Stimulated activated effector memory CD8-positive, alpha-beta T cell treated with anti-CD3 and anti-CD28 coated beads, Interleukin-12 subunit alpha, Interleukin-12 subunit beta, amount 100 ng/mL, for 72 hours (primary cell): ENCODE measurements around the gene ARMCX4.

Source experiments
- ATAC-seq: fragments of 150-1000 bp; cut with Tn5 transposase; 2 replicates; pipeline ENCODE4 v1.10.0; 2021
- DNase-seq, 2 donors: peaks; one replicate each; pipeline ENCODE4 v3.0.0; 2021 to 2022; ENCODE audit warnings: low spot score in 2 of 2
- H3K27ac Mint-ChIP-seq: one replicate; pipeline ENCODE4 v1.8.0; 2022; ENCODE audit warnings: mild to moderate bottlenecking, mixed read lengths
- H3K36me3 Mint-ChIP-seq: one replicate; pipeline ENCODE4 v1.8.0; 2022; ENCODE audit warnings: mild to moderate bottlenecking, mixed read lengths
- H3K4me1 Mint-ChIP-seq: one replicate; pipeline ENCODE4 v1.8.0; 2022; ENCODE audit warnings: mixed read lengths
- H3K4me3 Mint-ChIP-seq: one replicate; pipeline ENCODE4 v1.8.0; 2022; ENCODE audit warnings: mild to moderate bottlenecking, mixed read lengths
- H3K9me3 Mint-ChIP-seq: one replicate; pipeline ENCODE4 v1.8.0; 2022; ENCODE audit warnings: mixed read lengths

The ARMCX4 gene

DNA sequence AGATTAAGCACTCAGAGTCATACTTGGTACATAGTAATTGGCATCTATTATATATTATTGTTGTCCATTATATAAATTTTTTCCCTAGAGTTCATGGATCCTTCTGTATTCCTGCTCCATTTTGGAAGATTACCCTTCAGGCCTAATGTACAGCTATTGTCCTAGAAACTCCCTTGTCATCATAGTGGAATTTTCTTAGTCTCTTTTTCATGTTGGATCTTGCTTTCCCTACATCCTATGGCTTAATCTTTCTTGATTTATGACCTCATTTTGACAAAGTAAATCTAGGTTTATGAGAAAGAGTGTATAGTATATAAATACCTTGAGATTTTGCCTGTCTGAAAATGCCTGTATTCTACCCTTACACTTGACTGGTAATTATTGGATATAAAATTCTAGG, 22.1 kb downstream of the ARMCX4 start:
- no peaks in the 10 kb centered on the region for H3K4me1 Mint-ChIP-seq
- no peak overlapping the region for H3K27ac Mint-ChIP-seq
- no peak for ATAC-seq
- no peak for DNase-seq
- H3K36me3 Mint-ChIP-seq: no peaks in the 10 kb centered on the region
- H3K9me3 Mint-ChIP-seq: no peaks in the 10 kb centered on the region
- no peak overlapping the region for H3K4me3 Mint-ChIP-seq

DNA sequence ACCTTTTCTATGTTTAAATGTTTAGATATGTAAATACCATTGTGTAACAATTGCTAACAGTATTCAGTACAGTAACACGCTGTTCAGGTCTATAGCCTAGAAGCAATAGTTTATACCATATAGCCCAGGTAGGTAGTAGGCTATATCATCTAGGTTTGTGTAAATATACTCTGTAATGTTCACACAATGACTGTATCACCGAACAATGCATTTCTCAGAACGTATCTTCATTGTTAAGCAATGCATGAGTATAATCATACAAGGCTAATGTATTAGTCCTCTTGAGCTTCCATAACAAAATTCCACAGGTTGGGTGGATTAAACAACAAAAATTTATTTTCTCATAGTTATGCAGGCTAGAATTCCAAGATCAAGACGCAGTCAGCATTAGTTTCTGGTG, 22.7 kb downstream of the ARMCX4 start:
- ATAC-seq (no peak), DNase-seq (no peak)
- Mint-ChIP-seq H3K4me1 (no peaks in the 10 kb centered on the region), H3K9me3 (no peaks in the 10 kb centered on the region), H3K27ac (no peak overlapping the region), H3K36me3 (no peaks in the 10 kb centered on the region), H3K4me3 (no peak overlapping the region)

DNA sequence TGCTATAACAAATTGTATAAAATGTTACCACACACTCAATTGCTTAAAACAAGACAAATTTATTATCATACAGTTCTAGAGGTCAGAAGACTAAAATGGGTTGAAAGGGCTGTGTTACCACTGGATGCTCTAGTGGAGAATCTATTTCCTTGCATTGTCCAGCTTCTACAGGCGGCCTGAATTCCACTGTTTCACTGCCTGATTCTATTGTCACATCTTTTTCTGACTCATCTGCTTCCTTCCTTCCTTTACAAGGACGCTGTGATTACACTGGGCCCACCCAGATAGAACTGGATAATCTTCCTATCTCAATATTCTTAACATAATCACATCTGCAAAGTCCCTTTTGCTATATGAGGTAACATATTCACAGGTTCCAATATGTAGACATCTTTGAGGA, 45.7 kb downstream of the ARMCX4 start:
- Mint-ChIP-seq H3K27ac (no peak overlapping the region), H3K36me3 (no peaks in the 10 kb centered on the region), H3K9me3 (no peaks in the 10 kb centered on the region), H3K4me1 (no peaks in the 10 kb centered on the region), H3K4me3 (no peak overlapping the region)
- ATAC-seq: no peak
- DNase-seq: no peak
